Adipose tissue (tissue), 3 donors: ENCODE results near the gene CDC14B. TPM values are rescaled to one million over a fixed set of nuclear protein-coding genes. Genes with fewer than 3 reads are reported as not detected.
"Not testable (repeated sequence)": the region's sequence is repeated elsewhere in the genome, so short reads cannot be mapped to it uniquely, and the experiment has no call there.

Experiments used
- H3K27ac ChIP-seq: one replicate; pipeline ENCODE4 v1.5.1; 2013; ENCODE audit warnings: low read depth, low read length
- WGBS, 3 donors: extraction: QIAGEN DNeasy Blood & Tissue Kit; methylation state at CpG; one replicate each; pipeline ENCODE4 v1.1.7; 2013; 5-methylcytosine and 5-hydroxymethylcytosine counted together
- polyA plus RNA-seq, 3 donors: library from polyadenylated mRNA; stranded (reverse); fragments of 200-250 nt; gene quantifications; one replicate each; pipeline ENCODE4 v1.2.3, GENCODE V29; 2013
- donor health status: healthy with polysubstance abuse.
- donor health status: Bipolar disorder and iron deficiency.
- donor health status: healthy.

CDC14B gene
- polyA plus RNA-seq, 3 donors, result 7.8 to 15.7 (median 10.5) TPM

DNA sequence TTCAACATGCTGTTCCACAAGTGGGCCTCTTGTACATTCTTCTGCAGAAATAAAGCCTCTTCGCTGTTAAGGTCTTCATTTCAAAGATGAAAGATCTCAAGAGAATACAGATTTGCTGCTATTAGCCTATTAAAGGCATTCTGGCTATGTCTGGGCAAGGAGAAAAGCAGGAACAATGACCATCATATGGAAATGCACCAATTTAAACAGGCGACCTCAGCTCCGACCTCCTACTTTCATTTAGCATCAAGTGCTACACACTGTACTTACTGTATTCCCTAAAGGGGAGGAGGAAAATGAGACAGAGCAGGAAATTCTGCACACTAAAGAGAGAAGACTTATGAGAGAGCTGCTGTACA, 104.9 kb downstream of the CDC14B start:
- H3K27ac ChIP-seq, result peak overlapping the region; percentile 44
- WGBS, 3 donors, result 58 to 81% (median 75%) methylated on average over 3 of the region's 3 CpGs

DNA sequence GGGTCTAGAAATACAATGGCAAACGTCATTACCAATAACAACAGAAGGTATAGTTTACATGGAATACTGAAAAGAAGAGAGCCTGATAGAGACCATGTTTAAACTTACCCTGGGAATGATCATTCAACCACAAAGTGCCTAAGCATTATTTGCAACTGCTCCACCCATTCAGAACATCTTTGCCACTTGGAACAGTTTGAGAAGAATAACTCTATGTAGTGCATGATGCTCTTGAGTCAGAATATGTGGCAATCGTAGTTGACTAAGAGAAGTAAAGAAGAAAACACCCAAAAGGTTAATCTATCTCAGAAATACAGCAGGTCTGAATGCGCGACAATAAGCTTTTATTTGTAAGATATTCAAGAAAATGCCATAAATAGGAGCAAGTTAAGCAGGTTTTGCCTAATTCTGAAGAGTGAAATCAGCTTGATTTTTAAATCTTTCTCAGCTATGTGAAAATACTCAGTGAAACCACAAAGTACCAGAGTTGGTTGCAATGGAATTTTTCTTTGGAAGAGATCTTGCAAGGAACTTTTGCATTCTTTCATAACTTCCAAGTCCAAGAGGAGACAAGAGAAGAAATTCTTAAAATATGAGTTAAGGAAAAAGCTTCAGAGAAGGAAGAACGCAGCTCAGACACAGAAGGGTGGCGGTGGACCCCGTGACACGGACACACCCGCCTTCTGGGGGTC, 105.4 kb downstream of the CDC14B start:
- WGBS, 3 donors, result 67 to 80% (median 74%) methylated on average over 9 of the region's 9 CpGs
- H3K27ac ChIP-seq, result peak overlapping the region; percentile 44

DNA sequence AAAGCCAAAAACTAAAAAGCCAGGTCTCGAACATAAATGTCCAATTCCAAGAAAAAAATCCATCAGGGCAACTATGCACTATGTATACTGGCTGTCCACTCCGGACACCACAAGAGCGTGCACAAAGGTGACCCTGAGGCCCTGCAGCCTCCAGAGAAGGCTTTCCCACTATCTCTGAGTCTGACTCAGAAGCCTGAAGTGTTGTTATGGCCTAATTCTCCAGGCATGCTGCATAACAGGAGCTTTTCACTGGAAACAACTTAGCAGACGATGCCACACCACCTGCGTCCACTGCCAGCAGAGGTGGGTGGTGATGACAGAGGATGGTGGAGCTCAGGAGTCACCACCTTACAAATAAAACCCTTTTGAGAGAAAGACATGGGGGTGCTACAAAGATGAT, 106.0 kb downstream of the CDC14B start:
- H3K27ac ChIP-seq, result no peak overlapping the region
- 90 to 95% (median 94%) methylated on average over 5 of the region's 5 CpGs for WGBS, 3 donors

DNA sequence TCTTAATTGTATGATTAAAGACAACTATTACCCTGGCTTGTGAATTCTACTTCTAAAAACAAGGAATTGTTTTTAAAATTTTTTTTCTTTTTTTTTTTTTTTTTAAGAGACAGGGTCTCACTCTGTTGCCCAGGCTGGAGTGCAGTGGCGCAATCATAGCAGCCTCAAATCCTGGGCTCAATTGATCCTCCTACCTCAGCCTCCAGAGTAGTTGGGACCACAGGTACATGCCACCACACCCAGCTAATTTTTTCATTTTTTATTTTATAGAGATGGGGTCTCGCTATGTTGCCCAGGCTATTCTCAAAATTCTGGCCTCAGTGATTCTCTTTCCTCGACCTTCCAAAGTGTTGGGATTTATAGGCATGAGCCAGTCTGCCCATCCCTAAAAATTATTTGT, 107.4 kb downstream of the CDC14B start:
- 95 to 98% (median 96%) methylated on average over 3 of the region's 3 CpGs for WGBS, 3 donors
- H3K27ac ChIP-seq, result no peak overlapping the region

DNA sequence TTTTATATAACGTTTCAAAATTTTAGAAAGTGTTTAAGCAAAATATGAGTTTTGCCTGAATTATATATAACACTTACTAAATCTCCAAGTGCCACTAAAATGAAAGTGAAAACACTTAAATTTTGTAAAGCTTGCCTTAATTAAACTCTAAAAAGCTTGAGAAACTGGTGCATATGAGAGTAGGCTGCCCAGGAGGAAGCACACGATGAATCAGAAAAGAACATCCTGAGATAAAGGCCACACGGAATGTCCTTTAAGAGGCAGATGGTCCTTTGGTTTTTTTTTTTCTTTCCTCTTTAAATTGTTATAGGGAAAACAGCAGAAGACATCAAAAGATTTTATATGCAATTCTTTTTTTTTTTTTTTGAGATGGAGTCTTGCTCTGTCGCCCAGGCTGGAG, 109.4 kb downstream of the CDC14B start:
- WGBS, 3 donors, result 78 to 89% (median 79%) methylated on average over 4 of the region's 4 CpGs
- no peak overlapping the region for H3K27ac ChIP-seq

DNA sequence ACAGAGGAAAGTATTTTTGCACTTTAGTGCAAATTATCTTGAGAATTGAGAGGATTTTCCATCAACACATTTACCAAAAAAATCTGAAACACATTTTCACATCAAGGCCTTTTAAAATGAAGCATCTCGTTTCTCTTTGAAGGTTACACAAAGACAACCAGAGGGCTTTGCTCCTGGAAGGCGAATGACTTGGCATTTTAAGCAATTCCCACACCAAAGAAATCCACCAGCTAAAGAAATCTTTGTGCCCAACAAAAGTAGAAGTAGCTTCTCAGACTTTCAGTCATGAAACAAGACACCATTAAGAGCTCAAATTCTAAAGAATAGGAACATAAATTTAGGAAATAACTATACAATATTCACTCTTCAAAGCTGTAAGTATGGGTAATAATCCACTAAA, 109.8 kb downstream of the CDC14B start:
- no peak overlapping the region for H3K27ac ChIP-seq
- WGBS, 3 donors, result 71 to 83% (median 79%) methylated on average over 2 of the region's 2 CpGs

DNA sequence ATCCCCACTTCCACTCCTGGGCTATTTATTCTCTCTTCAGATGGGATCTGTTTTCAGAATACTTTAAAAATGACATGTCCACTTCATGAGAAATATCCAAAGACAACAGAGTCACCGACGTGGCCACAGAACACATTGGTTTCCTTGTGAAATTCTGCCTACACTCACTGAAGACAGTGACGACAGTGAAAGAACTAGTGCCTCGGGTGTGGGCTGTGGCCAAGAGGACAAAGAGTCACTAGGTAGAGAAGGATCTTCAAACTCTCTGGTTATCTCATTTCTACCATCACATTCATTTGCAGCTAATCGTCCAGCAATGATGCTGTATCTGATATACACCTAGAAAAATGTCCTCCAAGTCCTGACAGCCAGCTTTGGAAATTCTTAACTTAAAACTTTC, 110.6 kb downstream of the CDC14B start:
- no peak overlapping the region for H3K27ac ChIP-seq

DNA sequence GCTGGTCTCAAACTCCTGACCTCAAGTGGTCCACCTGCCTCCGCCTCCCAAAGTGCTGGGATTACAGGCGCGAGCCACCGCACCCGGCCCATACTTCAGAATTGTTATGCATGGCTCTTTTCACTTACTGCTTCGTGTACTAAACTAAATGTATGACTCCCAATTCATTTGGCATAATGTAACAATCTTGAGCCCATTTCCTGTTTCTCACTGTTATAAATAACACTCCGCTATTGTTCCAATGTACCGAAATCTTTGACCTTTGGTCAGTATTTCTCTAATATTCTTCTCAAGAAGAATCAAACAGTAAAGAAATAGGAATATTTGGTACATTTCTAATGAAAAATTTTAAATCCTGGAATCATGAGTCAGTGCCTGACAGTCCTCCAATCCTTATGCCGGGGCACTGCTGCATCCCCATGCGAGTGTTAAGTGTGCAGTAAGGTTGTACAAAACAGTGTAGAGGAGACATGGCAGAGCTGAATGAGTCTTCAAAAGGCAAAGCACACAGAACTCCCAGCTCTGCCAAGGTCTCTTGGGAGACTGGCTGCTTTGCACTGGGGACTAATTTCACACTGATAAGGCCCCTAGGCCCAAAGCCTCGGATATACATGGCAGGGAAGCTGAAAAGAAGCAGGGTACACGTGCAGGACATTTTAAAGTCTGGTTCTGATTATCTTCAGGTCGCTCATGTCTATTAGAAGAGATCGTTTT, 111.3 kb downstream of the CDC14B start:
- 75 to 87% (median 86%) methylated on average over 14 of the region's 14 CpGs for WGBS, 3 donors

More for the DNA sequence above, 110.6 kb downstream of the CDC14B start:
- 89 to 95% (median 94%) methylated on average over 5 of the region's 5 CpGs for WGBS, 3 donors

DNA sequence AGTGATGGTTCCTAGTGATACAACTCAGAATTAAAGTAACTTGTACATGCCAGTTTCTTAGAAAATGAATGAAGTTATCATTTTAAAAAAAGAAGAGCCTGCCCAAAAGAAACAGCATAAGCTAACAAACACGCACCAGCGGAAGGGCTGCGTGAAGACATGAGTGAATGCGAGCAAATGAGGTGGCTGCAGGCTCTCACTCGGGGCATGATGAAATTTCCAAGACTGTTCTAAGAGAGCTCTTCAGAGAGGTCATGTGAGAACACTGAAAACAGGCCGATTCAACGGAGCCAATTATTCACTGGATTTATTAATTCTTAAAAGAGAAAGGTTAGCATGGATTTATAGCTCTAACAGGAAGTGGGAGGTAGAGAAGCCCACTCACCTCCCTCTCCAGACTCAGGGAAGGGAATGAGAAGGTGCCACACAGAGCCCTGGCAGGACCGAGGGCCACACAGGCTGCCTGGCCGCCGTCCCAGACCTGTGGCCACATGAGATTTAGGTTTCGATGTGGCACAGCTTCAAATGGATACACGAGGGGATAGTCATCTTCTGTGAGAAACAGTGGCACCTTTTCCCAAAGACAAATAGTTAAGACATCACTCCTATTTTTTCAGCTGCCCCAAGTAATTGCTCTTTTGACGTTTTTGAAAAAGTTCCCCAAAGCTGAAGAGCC, 114.2 kb downstream of the CDC14B start:
- WGBS, 3 donors, result 75 to 90% (median 83%) methylated on average over 13 of the region's 13 CpGs

More for the DNA sequence above, 111.3 kb downstream of the CDC14B start:
- no peak overlapping the region for H3K27ac ChIP-seq

DNA sequence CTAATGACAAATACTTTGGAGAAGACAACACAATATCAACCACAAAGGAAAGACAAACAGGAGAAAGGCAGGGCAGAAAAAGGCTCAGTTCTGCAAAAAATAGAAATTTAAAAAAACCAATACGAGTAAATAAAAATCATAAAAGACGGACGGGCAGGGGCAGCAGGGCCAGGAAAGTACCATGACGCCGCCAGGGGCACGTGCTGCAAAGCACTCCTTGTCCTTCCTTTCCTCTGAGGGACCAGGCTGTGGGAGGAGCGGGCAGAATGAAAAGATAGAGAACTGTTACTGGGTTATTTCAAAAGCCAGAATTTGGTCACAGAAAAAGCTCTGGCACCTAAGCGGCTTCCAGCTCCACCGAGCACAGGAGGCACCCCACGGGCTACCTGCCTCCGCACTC, 115.7 kb downstream of the CDC14B start:
- WGBS, 3 donors, result 95 to 96% (median 95%) methylated on average over 11 of the region's 11 CpGs
- no peak overlapping the region for H3K27ac ChIP-seq

More for the DNA sequence above, 114.2 kb downstream of the CDC14B start:
- no peak overlapping the region for H3K27ac ChIP-seq

DNA sequence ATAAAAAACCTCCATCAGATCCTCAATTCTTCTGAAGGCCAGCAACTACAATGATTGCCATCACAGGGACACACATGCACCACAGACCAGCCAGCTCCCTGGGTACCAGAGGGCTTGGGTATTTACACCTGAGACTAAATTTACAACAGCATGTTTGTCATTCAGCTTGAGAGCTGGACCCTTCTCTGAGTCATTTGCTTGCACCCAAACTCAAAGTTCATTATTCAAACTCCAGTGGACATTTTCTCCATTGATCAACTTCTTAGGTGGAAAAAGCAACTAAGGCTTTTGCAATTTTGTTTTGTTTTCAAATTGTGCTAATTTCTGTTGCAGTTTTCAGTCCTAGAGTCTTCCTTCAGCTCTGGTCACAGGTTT, 116.3 kb downstream of the CDC14B start:
- not testable (repeated sequence) for H3K27ac ChIP-seq

DNA sequence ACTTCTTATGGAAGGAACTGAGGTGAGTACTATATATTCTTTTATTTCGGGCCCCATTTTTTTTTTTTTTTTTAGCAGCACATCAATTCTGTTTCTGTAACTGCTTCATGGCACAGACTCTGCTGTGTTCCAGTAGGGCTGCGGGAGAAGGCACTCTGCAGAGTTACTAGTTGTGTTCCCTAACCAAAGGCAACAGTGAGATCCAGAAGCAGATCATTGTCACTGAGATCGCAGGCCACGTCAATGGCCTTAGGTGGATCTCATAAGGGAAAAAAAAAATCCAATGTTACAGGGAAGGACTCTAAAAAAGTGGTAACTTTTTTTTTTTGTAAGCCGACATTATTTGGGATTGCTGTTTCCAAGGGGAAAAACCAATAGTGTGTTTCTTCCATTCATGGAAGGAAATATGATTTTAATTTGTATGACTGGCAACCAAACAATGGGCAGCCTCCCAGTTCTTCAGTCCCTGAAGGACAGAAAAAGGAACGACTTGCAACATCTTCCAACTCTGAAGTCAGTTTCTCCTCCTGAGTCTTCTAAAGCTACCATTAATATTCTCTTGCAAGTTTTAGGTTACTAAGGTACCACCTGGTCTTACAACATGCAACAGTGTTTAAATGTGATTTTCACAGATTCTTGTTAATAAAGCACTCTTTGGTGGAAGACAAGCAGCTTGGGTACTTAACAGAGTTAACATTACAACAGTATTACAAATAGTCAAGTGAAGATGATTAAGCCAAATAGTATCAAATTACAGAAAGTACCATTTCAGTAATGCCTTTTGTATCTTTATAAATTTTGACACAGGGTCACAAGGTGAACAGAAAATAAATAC, 116.9 kb downstream of the CDC14B start:
- WGBS, 3 donors, result 58 to 90% (median 72%) methylated on average over 6 of the region's 6 CpGs
- H3K27ac ChIP-seq, result no peak overlapping the region

DNA sequence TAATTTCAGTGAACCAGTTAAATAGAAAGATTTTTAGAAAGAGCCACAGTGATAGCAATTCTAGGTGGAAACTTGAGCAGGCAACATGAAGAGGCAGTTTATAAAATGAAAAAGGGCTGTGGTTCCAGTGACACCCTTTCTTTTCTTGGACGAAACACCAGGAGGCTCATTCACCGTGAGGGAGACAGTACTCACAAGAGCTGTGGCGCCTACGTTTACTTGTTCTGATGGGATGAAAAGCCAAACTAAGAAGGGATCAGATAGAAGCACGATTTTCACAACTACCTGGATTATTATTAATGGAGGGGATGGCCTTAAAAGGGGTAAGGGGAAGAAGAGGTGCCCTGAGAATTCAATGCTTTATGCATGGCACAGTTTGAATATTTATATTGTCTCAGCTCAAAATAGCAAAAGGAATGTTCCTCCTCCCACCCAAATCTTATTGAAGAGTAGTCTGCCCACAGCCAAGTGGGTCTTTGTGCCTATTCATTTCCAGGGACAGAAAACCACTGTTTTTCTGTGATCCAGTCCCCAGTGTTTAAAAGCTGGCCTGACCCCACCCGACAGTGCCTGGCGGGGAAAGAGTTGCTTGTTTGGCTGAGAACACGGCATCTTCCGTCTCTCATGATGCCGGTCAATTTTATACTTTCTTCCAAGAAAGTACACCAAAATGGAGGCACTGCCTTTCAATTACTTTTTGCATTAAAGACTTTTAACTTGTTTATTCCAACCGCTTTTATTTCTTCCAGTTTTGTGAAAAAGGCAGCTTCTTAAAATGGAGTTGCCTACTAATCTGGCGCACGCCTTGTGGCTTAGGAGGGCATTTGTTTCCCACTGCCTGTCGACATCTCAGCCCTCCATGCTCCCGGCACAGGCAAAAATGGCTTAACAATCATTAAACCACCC, 117.8 kb downstream of the CDC14B start:
- H3K27ac ChIP-seq, result no peak overlapping the region
- 89 to 95% (median 92%) methylated on average over 15 of the region's 15 CpGs for WGBS, 3 donors

DNA sequence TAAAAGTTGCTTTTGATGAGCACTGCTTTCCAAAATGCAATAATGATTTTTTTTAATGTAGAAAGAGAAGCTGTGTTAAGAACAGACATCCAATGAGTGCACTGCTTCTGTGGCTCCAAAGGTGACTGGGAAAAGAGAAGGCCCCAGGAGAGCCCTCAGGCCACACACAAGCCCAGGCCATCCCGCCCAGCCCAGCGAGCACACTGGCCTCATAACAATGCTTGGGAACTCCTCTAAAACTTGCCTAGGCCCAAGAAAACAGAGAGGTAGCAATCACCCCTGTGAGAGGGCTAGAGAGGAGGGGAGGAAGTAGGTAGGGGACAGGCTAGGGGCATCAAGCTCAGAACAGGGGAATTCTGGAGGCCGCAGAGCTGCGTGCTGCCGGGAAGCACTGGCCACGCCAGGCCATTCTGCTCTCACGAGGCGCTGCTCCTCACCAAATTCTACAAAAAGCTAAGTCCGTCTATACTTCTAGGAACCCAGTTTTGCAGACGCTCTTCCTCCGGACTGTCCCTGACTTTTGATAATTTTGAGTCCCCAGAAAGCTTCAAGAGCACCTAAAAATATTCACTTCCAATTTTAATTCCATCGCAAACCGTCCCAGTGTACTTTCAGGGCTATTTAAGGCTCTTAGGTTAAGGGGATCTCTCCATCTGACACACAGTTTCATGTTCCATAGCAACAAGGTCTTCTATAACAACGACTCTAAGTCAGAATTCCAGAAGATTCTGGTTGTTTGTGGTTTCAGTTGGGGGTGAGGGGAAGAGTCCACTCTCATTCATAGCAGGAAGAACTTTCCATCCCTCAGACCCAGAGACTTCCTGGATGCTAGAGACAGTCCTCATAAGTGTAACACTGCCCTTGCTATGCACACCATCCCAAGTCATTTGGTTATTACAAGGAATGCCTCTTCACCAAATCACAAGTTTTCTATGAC, 118.7 kb downstream of the CDC14B start:
- 93 to 96% (median 93%) methylated on average over 14 of the region's 14 CpGs for WGBS, 3 donors
- H3K27ac ChIP-seq, result no peak overlapping the region

DNA sequence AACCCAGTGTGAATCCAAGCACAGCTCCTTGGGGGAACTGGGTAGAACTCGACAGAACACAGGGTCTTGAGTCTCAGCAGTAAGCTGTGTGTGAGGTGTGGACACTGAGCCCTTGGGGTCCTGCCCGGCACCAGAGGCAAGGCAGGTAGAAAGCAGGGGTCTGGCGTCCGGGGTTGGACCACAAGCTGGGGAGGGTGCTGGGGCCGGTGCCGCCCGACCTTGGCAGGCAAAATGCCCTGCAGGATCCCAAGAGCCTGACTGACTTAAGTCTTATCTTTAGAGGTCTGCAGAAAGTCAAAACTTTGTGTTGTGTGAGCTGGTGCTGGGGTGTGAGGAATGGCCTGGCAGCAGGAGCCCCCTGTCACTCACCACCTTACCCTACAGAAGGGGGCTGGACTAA, 120.4 kb downstream of the CDC14B start:
- 93 to 97% (median 97%) methylated on average over 7 of the region's 7 CpGs for WGBS, 3 donors

DNA sequence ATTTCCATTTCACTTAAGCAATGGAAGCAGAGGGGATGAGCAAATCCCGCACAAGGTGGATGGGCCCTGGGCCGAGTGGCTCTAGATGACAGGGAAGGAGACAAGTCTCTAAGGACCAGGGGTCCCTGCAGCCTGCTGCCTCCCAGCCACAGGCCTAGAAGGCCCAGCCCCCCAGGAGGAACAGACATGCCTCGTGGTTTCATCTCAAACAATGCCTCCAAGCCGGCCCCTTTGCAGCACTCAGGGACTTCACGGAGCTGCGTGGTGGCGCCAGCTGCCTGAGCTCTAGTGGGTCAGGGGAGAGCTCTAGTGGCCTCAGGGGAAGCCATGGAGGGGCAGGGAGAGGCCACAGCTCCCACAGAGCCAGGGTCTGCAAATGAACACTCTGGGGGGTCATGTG, 120.8 kb downstream of the CDC14B start:
- WGBS, 3 donors, result 80 to 89% (median 84%) methylated on average over 7 of the region's 7 CpGs
- no peak overlapping the region for H3K27ac ChIP-seq

More for the DNA sequence above, 120.4 kb downstream of the CDC14B start:
- H3K27ac ChIP-seq, result no peak overlapping the region

DNA sequence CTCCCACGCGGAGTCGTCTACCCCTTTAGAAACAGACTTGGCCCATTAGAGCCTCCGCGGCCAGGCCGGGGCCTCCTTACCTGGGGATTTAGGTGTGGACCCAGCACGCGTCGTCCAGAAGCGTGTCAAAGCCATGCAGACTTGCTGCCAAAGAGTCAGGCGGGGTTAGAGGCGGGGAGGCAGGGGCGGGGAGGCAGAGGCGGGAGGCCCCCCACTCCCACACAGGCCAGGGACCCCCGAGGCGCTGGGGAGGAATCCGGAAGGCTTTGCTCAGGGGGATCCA, 122.6 kb downstream of the CDC14B start:
- no peak overlapping the region for H3K27ac ChIP-seq
- WGBS, 3 donors, result 94 to 95% (median 95%) methylated on average over 17 of the region's 17 CpGs
